Astrocyte of the hippocampus (primary cell): ENCODE data around the gene NEK2.
A peak's percentile ranks its signal among the peaks of the same experiment; 100 is the strongest.
"Not testable (repeated sequence)": the region's sequence is repeated elsewhere in the genome, so short reads cannot be mapped to it uniquely, and the experiment has no call there.

Experiments used
- DNase-seq: peaks from one replicate; pipeline ENCODE4 v3.0.0; 2011; ENCODE audit warnings: low read depth, low spot score

The NEK2 gene

GRCh38 chr1:211675230-211676105, at the start of gene NEK2:
Gene NEK2 (minus strand): TSS chr1:211675621. CDS start chr1:211675479, 142 bp downstream.
- DNase-seq, result peak; percentile 96

GRCh38 chr1:211724687-211725196, 49.3 kb upstream of the NEK2 start:
- DNase-seq, result peak; percentile 41

GRCh38 chr1:211723273-211723672, 47.9 kb upstream of the NEK2 start:
- no peak for DNase-seq

- no peak for DNase-seq
Observed at GRCh38 chr1:211722277-211723175, 47.1 kb upstream of the NEK2 start.

- not testable (repeated sequence) for DNase-seq
Observed at GRCh38 chr1:211716555-211716954, 41.1 kb upstream of the NEK2 start.

- no peak for DNase-seq
Observed at GRCh38 chr1:211715971-211716370, 40.5 kb upstream of the NEK2 start.

- DNase-seq, result no peak
Observed at GRCh38 chr1:211714154-211714553, 38.7 kb upstream of the NEK2 start.

- DNase-seq, result no peak
Observed at GRCh38 chr1:211713231-211713630, 37.8 kb upstream of the NEK2 start.

- no peak for DNase-seq
Observed at GRCh38 chr1:211711315-211711705, 35.9 kb upstream of the NEK2 start.

GRCh38 chr1:211710566-211711314, 35.3 kb upstream of the NEK2 start:
- no peak for DNase-seq

- no peak for DNase-seq
Observed at GRCh38 chr1:211708926-211709325, 33.5 kb upstream of the NEK2 start.

- no peak for DNase-seq
Observed at GRCh38 chr1:211708006-211708405, 32.6 kb upstream of the NEK2 start.

GRCh38 chr1:211705467-211706091, 30.2 kb upstream of the NEK2 start:
- DNase-seq, result peak; percentile 20

- no peak for DNase-seq
Observed at GRCh38 chr1:211704543-211704942, 29.1 kb upstream of the NEK2 start.

- DNase-seq, result no peak
Observed at GRCh38 chr1:211703812-211704537, 28.6 kb upstream of the NEK2 start.

- DNase-seq, result no peak
Observed at GRCh38 chr1:211701733-211702132, 26.3 kb upstream of the NEK2 start.

GRCh38 chr1:211699059-211699458, 23.6 kb upstream of the NEK2 start:
- DNase-seq, result no peak

GRCh38 chr1:211698161-211699026, 23.0 kb upstream of the NEK2 start:
- DNase-seq, result peak; percentile 89

- no peak for DNase-seq
Observed at GRCh38 chr1:211697356-211697755, 21.9 kb upstream of the NEK2 start.
